Mesothelial cell of epicardium (in vitro differentiated cells): ENCODE results near the gene PRPF6. TPM values are rescaled to one million over a fixed set of nuclear protein-coding genes. Genes with fewer than 3 reads are reported as not detected.

Experiments used
- DNase-seq, 2 experiments: peaks; one replicate each; pipeline ENCODE4 v3.0.0; 2021; ENCODE audit warnings: low spot score in 2 of 2; ENCODE audit not compliant: unreplicated experiment in 2 of 2
- H3K27ac Mint-ChIP-seq: 2 replicates; pipeline ENCODE4 v1.8.0; 2021; ENCODE audit warnings: mixed read lengths
- H3K27me3 Mint-ChIP-seq: 2 replicates; pipeline ENCODE4 v1.8.0; 2021; ENCODE audit warnings: low read depth, mixed read lengths
- H3K36me3 Mint-ChIP-seq: 2 replicates; pipeline ENCODE4 v1.8.0; 2021; ENCODE audit warnings: mixed read lengths
- H3K4me1 Mint-ChIP-seq: 2 replicates; pipeline ENCODE4 v1.8.0; 2021; ENCODE audit warnings: mixed read lengths
- H3K4me3 Mint-ChIP-seq: 2 replicates; pipeline ENCODE4 v1.8.0; 2021; ENCODE audit warnings: mild to moderate bottlenecking, moderate library complexity, mixed read lengths
- H3K9me3 Mint-ChIP-seq: 2 replicates; pipeline ENCODE4 v1.8.0; 2021; ENCODE audit warnings: mixed read lengths
- CTCF ChIP-seq: fragments of 200-600 bp; sonication (generic); IDR thresholded peaks from one replicate; pipeline ENCODE4 v1.5.0; 2021; ENCODE audit warnings: antibody characterized with exemption; ENCODE audit not compliant: unreplicated experiment
- total RNA-seq: library from RNA; stranded (reverse); gene quantifications from 3 replicates; pipeline ENCODE4 v1.2.1, GENCODE V29; 2021

The PRPF6 gene
- total RNA-seq, 1 donor from 2014 or later = 65.9 TPM

- Mint-ChIP-seq H3K36me3 (peaks cover 17% of the 10 kb centered on the region), H3K4me3 (no peak overlapping the region), H3K27me3 (no peaks in the 10 kb centered on the region), H3K27ac (no peak overlapping the region), H3K9me3 (no peaks in the 10 kb centered on the region), H3K4me1 (peaks cover 5% of the 10 kb centered on the region)
- no peak for TF ChIP-seq CTCF
- DNase-seq = no peak
These were observed 19.1 kb upstream of the PRPF6 start for GRCh38 chr20:63961664-63962425.

DNA sequence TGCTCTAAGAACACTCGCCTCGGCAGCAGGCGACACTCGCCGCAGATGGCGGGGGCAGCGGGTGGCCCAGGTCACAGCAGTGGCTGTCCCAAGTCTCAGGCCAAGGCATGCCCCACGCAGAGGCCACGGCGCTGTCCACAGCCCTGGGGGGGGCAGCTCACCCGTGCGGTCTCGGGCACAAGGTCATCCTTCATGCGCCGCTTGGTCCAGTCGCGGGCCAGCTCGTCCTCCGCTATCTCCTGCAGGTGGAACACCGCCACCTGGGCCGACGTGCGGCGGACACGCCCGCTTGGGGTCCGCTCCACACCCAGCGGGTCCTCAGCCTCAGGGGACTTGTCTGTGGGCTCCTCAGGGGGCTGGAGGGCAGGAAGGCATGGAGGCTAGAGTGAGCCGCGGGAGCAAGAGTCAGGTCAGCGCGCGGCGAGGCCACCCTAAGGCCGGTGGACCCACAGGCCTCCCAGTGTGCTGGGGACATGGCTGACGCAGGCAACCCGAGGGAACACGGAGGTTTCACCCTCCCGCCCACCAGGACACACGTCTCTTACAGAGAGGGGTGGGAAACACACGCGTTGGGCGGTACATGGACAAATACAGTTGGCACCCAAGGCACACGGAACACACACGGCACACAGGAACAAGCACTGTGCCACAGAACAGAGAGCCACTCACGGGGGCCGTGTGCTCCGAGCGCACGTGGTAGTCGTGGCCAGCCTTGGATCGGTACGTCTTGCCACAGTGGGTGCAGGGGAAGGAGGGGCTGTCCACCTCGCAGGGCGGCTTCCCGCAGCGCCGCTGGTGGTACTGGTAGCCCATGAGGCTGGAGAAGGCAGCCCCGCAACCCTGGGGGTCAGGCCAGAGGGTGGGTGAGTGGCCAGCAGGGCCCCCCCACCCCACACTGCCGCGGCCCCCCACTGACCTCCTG is 18.2 kb upstream of the PRPF6 start:
- Mint-ChIP-seq H3K27ac (no peak overlapping the region), H3K4me1 (peaks cover 5% of the 10 kb centered on the region), H3K27me3 (no peaks in the 10 kb centered on the region), H3K4me3 (no peak overlapping the region), H3K36me3 (peaks cover 17% of the 10 kb centered on the region), H3K9me3 (no peaks in the 10 kb centered on the region)
- no peak for DNase-seq
- no peak for TF ChIP-seq CTCF

- Mint-ChIP-seq H3K36me3 (peaks cover 17% of the 10 kb centered on the region), H3K4me1 (peaks cover 6% of the 10 kb centered on the region), H3K27me3 (no peaks in the 10 kb centered on the region), H3K27ac (no peak overlapping the region), H3K9me3 (no peaks in the 10 kb centered on the region), H3K4me3 (no peak overlapping the region)
- no peak for TF ChIP-seq CTCF
- DNase-seq = no peak
These were observed 17.6 kb upstream of the PRPF6 start for GRCh38 chr20:63963348-63963741.

GRCh38 chr20:63963784-63964301 is 17.1 kb upstream of the PRPF6 start:
- no peak overlapping the region for H3K4me3 Mint-ChIP-seq
- no peaks in the 10 kb centered on the region for H3K27me3 Mint-ChIP-seq
- no peak for DNase-seq
- TF ChIP-seq CTCF = no peak
- no peaks in the 10 kb centered on the region for H3K9me3 Mint-ChIP-seq
- H3K27ac Mint-ChIP-seq = no peak overlapping the region
- H3K36me3 Mint-ChIP-seq = peaks cover 17% of the 10 kb centered on the region
- H3K4me1 Mint-ChIP-seq = peaks cover 8% of the 10 kb centered on the region

DNA sequence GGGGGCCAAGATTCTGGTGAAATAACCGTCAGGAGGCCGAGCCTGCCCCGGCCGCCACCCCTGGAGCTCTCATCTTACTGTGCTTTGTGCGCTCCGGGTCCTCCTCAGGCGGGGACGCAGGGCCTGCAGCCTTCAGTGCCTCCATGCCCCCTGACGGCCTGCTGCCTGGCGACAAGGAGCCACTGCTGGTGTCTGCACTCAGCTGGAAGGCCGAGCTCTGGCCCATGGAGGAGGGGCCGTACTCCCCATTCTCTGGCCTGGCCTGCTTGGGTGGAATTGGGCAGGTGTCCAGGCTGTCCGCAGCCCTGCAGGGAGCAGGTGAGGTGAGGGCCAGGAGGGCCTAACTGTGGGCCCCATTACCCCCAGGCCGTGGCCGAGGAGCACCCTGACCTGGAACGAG is 16.5 kb upstream of the PRPF6 start:
- no peak for DNase-seq
- Mint-ChIP-seq H3K4me3 (no peak overlapping the region), H3K27ac (no peak overlapping the region), H3K36me3 (peaks cover 17% of the 10 kb centered on the region), H3K4me1 (peaks cover 8% of the 10 kb centered on the region), H3K27me3 (no peaks in the 10 kb centered on the region), H3K9me3 (no peaks in the 10 kb centered on the region)
- TF ChIP-seq CTCF = no peak
